NCI-H146 treated with DMSO at 0.1 percent for 48 hours (cell line): ENCODE results near the gene DMXL1.

Source experiments
- DNase-seq: peaks from one replicate; lab custom pipeline; 2025; ENCODE audit not compliant: unreplicated experiment; lab: John Stamatoyannopoulos, UW

Gene DMXL1

GRCh38 chr5:119070828-119071560 is at the start of gene DMXL1:
Gene DMXL1, plus strand, starts transcription at chr5:119071087. Its CDS starts 483 bp downstream, at chr5:119071570.
- DNase-seq = peak; percentile 88

- DNase-seq = no peak
These were observed 49.6 kb upstream of the DMXL1 start for GRCh38 chr5:119021149-119021732.

- no peak for DNase-seq
These were observed 48.7 kb upstream of the DMXL1 start for GRCh38 chr5:119022017-119022745.

- DNase-seq = no peak
These were observed 48.1 kb upstream of the DMXL1 start for GRCh38 chr5:119022773-119023172.

- no peak for DNase-seq
These were observed 42.3 kb upstream of the DMXL1 start for GRCh38 chr5:119028575-119028974.

GRCh38 chr5:119031011-119031886 is 39.6 kb upstream of the DMXL1 start:
- no peak for DNase-seq

- DNase-seq = no peak
These were observed 39.0 kb upstream of the DMXL1 start for GRCh38 chr5:119031905-119032304.

- no peak for DNase-seq
These were observed 38.2 kb upstream of the DMXL1 start for GRCh38 chr5:119032656-119033055.

- no peak for DNase-seq
These were observed 37.8 kb upstream of the DMXL1 start for GRCh38 chr5:119033135-119033534.

GRCh38 chr5:119036101-119036762 is 34.7 kb upstream of the DMXL1 start:
- no peak for DNase-seq

- DNase-seq = no peak
These were observed 33.2 kb upstream of the DMXL1 start for GRCh38 chr5:119037496-119038215.

- DNase-seq = no peak
These were observed 22.6 kb upstream of the DMXL1 start for GRCh38 chr5:119048246-119048645.

- DNase-seq = no peak
These were observed 20.9 kb upstream of the DMXL1 start for GRCh38 chr5:119049824-119050449.

GRCh38 chr5:119054101-119054500 is 16.8 kb upstream of the DMXL1 start:
- no peak for DNase-seq

GRCh38 chr5:119055294-119055693 is 15.6 kb upstream of the DMXL1 start:
- no peak for DNase-seq

GRCh38 chr5:119058979-119059529 is 11.8 kb upstream of the DMXL1 start:
- no peak for DNase-seq

- no peak for DNase-seq
These were observed 11.1 kb upstream of the DMXL1 start for GRCh38 chr5:119059740-119060255.

- no peak for DNase-seq
These were observed 7.1 kb upstream of the DMXL1 start for GRCh38 chr5:119063579-119064379.
